SW 1271 (cell line): ENCODE results near the gene NINJ2.

Experiments
- DNase-seq, 2 experiments: peaks; one replicate each; lab custom pipeline; 2025; lab: John Stamatoyannopoulos, UW

NINJ2 gene

GRCh38 chr12:614411-614970 lies 48.8 kb downstream of the NINJ2 start:
- DNase-seq: no peak

GRCh38 chr12:613996-614395 lies 49.2 kb downstream of the NINJ2 start:
- DNase-seq: no peak

- no peak for DNase-seq
Observed at GRCh38 chr12:612886-613285, 50.4 kb downstream of the NINJ2 start.

GRCh38 chr12:612293-612692 lies 51.0 kb downstream of the NINJ2 start:
- DNase-seq: no peak

- no peak for DNase-seq
Observed at GRCh38 chr12:611721-612120, 51.5 kb downstream of the NINJ2 start.

- DNase-seq: no peak
Observed at GRCh38 chr12:608921-609320, 54.3 kb downstream of the NINJ2 start.

- no peak for DNase-seq
Observed at GRCh38 chr12:608413-608812, 54.8 kb downstream of the NINJ2 start.

- DNase-seq: no peak
Observed at GRCh38 chr12:607541-608001, 55.7 kb downstream of the NINJ2 start.

- DNase-seq: no peak
Observed at GRCh38 chr12:604956-605355, 58.3 kb downstream of the NINJ2 start.

- no peak for DNase-seq
Observed at GRCh38 chr12:602700-603068, 60.6 kb downstream of the NINJ2 start.

- DNase-seq: no peak
Observed at GRCh38 chr12:601976-602699, 61.1 kb downstream of the NINJ2 start.

- DNase-seq: no peak
Observed at GRCh38 chr12:599756-600155, 63.5 kb downstream of the NINJ2 start.

- DNase-seq: no peak
Observed at GRCh38 chr12:597926-598568, 65.2 kb downstream of the NINJ2 start.

- DNase-seq: no peak
Observed at GRCh38 chr12:593396-594270, 69.6 kb downstream of the NINJ2 start.

- DNase-seq: no peak
Observed at GRCh38 chr12:592024-592505, 71.2 kb downstream of the NINJ2 start.

GRCh38 chr12:591167-592023 lies 71.8 kb downstream of the NINJ2 start:
- DNase-seq: no peak

- no peak for DNase-seq
Observed at GRCh38 chr12:590206-590750, 73.0 kb downstream of the NINJ2 start.

- DNase-seq: no peak
Observed at GRCh38 chr12:588646-589045, 74.6 kb downstream of the NINJ2 start.

GRCh38 chr12:588024-588322 lies 75.3 kb downstream of the NINJ2 start:
- no peak for DNase-seq

- no peak for DNase-seq
Observed at GRCh38 chr12:587132-588023, 75.9 kb downstream of the NINJ2 start.
